MCF 10A (cell line): ENCODE measurements around the gene VKORC1. TPM values are rescaled to one million over a fixed set of nuclear protein-coding genes. Genes with fewer than 3 reads are reported as not detected.

Experiments used
- BruUV-seq: library from RNA; stranded (reverse); fragments of 400-500 nt; replicated peaks from 2 replicates; lab custom pipeline; 2021; lab: Mats Ljungman, UMichigan
- CTCF ChIA-PET: fragments of 300-600 bp; sonication (Branson Sonifier 250); formaldehyde crosslinking; extraction: SDS; loops from one replicate; lab custom pipeline; 2021; ENCODE audit warnings: antibody characterized with exemption, inconsistent platforms; lab: Yijun Ruan, JAX
- POLR2A ChIA-PET: fragments of 300-600, 350-650 bp; sonication (Branson Sonifier 250); formaldehyde crosslinking; extraction: SDS; loops from one replicate; lab custom pipeline; 2020; ENCODE audit warnings: antibody characterized with exemption, inconsistent platforms; lab: Yijun Ruan, JAX
- DNase-seq: peaks from one replicate; pipeline ENCODE4 v3.0.0-alpha.2; 2018; ENCODE audit not compliant: unreplicated experiment
- H3K27ac Mint-ChIP-seq: one replicate; pipeline ENCODE4 v1.8.0; 2022; ENCODE audit warnings: mild to moderate bottlenecking, low read depth, mixed read lengths; ENCODE audit not compliant: unreplicated experiment
- H3K27me3 Mint-ChIP-seq: one replicate; pipeline ENCODE4 v1.8.0; 2022; ENCODE audit warnings: mixed read lengths; ENCODE audit not compliant: insufficient read depth, unreplicated experiment
- H3K36me3 Mint-ChIP-seq: one replicate; pipeline ENCODE4 v1.8.0; 2022; ENCODE audit warnings: mild to moderate bottlenecking, moderate library complexity, mixed read lengths; ENCODE audit not compliant: insufficient read depth, unreplicated experiment
- H3K4me1 Mint-ChIP-seq: one replicate; pipeline ENCODE4 v1.8.0; 2022; ENCODE audit warnings: mixed read lengths; ENCODE audit not compliant: insufficient read depth, unreplicated experiment
- H3K4me3 Mint-ChIP-seq: one replicate; pipeline ENCODE4 v1.8.0; 2022; ENCODE audit warnings: mild to moderate bottlenecking, moderate library complexity, mixed read lengths; ENCODE audit not compliant: unreplicated experiment
- H3K9me3 Mint-ChIP-seq: one replicate; pipeline ENCODE4 v1.8.0; 2022; ENCODE audit warnings: mixed read lengths; ENCODE audit not compliant: unreplicated experiment
- intact Hi-C: fragments of 100-400 bp; cut with micrococcal nuclease; formaldehyde crosslinking; loops from 2 replicates; pipeline ENCODE4 v1.14.1; 2022
- total RNA-seq: library from RNA; stranded (reverse); gene quantifications from 2 replicates; pipeline ENCODE4 v1.2.3, GENCODE V29; 2022
- TF ChIP-seq, protein P1 (sequence below): fragments of 200-600 bp; IDR thresholded peaks from one replicate; pipeline ENCODE4 v1.8.0; 2022; ENCODE audit warnings: antibody characterized with exemption, mild to moderate bottlenecking; ENCODE audit not compliant: unreplicated experiment

Gene VKORC1
- total RNA-seq, 1 experiment from 2014 or later, result 66.3 TPM

DNA sequence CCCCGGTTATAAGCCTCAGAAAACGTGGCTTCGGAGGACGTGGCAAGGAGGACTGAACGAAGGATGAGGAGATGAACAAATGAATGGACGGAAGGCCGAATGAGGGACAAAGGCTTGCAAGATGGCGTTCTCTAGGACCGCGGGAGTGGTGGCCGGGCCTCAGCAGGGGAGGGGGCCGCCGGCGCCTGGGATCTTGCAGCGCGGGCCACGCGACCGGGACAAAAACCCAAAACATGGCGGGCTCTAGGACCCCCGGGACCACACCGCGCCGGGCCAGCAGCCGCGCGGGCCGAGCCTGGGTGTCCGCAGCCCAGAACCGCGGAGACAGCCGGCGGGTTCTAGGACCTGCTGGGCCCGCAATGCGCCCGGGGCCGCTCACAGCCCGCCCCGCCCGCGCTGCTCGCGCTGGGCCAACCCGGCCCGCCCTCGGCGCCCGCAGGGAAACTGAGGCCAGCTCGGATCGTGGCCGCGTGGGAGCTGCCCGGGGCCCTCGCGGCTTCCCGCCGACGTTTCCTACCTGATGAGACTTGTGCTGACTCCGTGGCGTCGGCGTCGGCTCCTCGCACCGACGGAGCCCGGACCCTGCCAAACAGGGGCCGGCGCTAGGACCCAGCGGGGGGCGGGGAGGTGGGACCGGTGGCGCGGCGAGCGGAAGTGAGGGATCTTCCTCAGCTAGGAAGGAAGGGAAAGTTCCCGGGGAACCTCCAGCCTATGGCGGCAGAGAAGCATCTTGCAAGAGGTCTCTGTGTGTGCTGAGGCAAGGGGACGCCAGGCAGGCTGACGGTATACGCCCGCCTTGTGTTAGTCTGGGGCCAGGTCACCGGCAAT, 21.2 kb downstream of the VKORC1 start:
- peak overlapping the region; percentile 97 for H3K27ac Mint-ChIP-seq
- TF ChIP-seq, protein P1, sequence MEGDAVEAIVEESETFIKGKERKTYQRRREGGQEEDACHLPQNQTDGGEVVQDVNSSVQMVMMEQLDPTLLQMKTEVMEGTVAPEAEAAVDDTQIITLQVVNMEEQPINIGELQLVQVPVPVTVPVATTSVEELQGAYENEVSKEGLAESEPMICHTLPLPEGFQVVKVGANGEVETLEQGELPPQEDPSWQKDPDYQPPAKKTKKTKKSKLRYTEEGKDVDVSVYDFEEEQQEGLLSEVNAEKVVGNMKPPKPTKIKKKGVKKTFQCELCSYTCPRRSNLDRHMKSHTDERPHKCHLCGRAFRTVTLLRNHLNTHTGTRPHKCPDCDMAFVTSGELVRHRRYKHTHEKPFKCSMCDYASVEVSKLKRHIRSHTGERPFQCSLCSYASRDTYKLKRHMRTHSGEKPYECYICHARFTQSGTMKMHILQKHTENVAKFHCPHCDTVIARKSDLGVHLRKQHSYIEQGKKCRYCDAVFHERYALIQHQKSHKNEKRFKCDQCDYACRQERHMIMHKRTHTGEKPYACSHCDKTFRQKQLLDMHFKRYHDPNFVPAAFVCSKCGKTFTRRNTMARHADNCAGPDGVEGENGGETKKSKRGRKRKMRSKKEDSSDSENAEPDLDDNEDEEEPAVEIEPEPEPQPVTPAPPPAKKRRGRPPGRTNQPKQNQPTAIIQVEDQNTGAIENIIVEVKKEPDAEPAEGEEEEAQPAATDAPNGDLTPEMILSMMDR, result no peak
- H3K9me3 Mint-ChIP-seq, result no peaks in the 10 kb centered on the region
- POLR2A ChIA-PET, result interaction anchor here (0.6 to 5.5 kb wide), 38 partner anchors 9 to 423 kb away, joined by 3 to 78 read pairs (median 5); partner anchors contain the start of genes ARMC5, FUS, HSD3B7 and KAT8
- CTCF ChIA-PET, result interaction anchor here (0.6 to 2.0 kb wide), 12 partner anchors 12 to 423 kb away, joined by 3 to 8 read pairs (median 4); partner anchors contain the start of genes FUS and HSD3B7
- DNase-seq, result peak; percentile 90
- BruUV-seq, result no TSS peak
- H3K27me3 Mint-ChIP-seq, result no peaks in the 10 kb centered on the region
- H3K4me3 Mint-ChIP-seq, result peak overlapping the region; percentile 97
- peaks cover 24% of the 10 kb centered on the region for H3K36me3 Mint-ChIP-seq
- intact Hi-C loops, result loop anchor here (1.0 to 2.0 kb wide), 5 partner anchors 21 to 88 kb away; partner anchors contain the start of genes HSD3B7 and STX4
- H3K4me1 Mint-ChIP-seq, result peaks cover 27% of the 10 kb centered on the region

DNA sequence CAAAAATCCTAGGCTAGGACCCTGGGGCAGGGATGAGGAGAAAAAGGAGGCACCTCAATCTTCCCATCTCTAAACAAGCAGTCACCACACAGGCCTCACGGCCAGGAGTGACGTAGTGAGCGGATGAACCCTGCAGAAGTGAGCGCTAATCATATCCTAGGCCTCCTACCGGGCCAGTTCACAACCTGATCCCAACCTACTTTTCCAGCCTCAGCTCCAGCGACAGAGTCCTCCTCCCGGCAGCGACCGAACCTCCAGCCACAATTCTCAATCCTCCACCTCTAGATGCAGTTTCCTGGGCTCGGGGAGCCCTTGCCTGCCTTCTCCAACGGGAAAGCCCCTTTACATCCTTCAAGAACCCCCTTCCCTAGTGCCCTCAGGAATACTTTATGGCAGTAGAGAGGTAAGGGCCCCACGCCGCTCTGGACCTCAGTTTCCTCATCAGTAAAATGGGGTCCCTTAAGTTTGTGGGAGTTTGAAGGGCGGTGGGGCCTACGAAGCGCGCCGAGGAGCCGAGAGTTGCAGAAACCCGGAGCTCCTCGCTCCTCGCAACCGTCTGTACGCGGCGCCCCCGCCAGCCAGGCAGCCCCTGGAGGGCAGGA, 22.0 kb downstream of the VKORC1 start:
- Mint-ChIP-seq H3K4me3 (peak overlapping the region; percentile 97), H3K4me1 (peaks cover 30% of the 10 kb centered on the region), H3K9me3 (no peaks in the 10 kb centered on the region), H3K27ac (peak overlapping the region; percentile 97), H3K27me3 (no peaks in the 10 kb centered on the region), H3K36me3 (peaks cover 22% of the 10 kb centered on the region)
- POLR2A ChIA-PET, result interaction anchor here (0.6 to 5.5 kb wide), 24 partner anchors 8 to 386 kb away, joined by 3 to 78 read pairs (median 8); partner anchors contain the start of genes FUS, HSD3B7, KAT8 and PRSS8
- TF ChIP-seq, protein P1, result no peak
- peak; percentile 17 for DNase-seq
- intact Hi-C loops, result loop anchor here (1.0 to 2.0 kb wide), 5 partner anchors 20 to 87 kb away; partner anchors contain the start of genes HSD3B7 and STX4
- BruUV-seq, result no TSS peak
- CTCF ChIA-PET, result interaction anchor here (0.6 to 2.0 kb wide), 9 partner anchors 9 to 131 kb away, joined by 3 to 8 read pairs (median 3); partner anchors contain the start of genes FUS and HSD3B7

DNA sequence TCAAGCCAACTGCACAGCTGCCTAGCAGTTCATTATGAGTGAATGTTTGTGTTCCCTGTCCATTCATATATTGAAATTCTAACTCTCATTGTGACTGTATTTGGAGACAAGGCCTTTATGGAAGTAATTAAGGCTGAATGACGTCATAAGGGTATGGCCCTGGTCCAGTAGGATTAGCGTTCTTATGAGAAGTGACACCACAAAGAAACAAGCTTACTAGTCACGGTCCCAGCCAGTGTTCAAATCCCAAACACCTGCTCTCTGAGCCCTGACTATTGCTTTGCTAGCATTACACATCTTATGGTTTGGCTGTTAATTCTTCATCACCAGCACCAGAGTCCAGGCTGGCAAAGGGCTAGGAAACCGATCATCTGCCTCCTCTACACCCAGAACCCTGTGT, 22.7 kb downstream of the VKORC1 start:
- CTCF ChIA-PET, result interaction anchor here (0.6 to 2.0 kb wide), 4 partner anchors 8 to 214 kb away, joined by 3 to 6 read pairs (median 4); no protein-coding TSS in a partner anchor
- peak; percentile 11 for DNase-seq
- Mint-ChIP-seq H3K4me1 (peaks cover 30% of the 10 kb centered on the region), H3K27ac (peak overlapping the region; percentile 97), H3K4me3 (peak overlapping the region; percentile 97), H3K9me3 (no peaks in the 10 kb centered on the region), H3K36me3 (peaks cover 16% of the 10 kb centered on the region), H3K27me3 (no peaks in the 10 kb centered on the region)
- POLR2A ChIA-PET, result interaction anchor here (0.7 to 5.5 kb wide), 9 partner anchors 9 to 387 kb away, joined by 3 to 78 read pairs (median 13); partner anchors contain the start of genes FUS, HSD3B7, STX4 and VKORC1
- intact Hi-C loops, result loop anchor here (2.0 kb wide), 1 partner anchor 75 kb away; no protein-coding TSS in a partner anchor
- TF ChIP-seq, protein P1, result no peak
- BruUV-seq, result no TSS peak
